HG02981 (cell line): ENCODE measurements around the gene ODAPH.
"Not testable (repeated sequence)": the region's sequence is repeated elsewhere in the genome, so short reads cannot be mapped to it uniquely, and the experiment has no call there.

Experiments used
- ATAC-seq: cut with Tn5 transposase; IDR thresholded peaks from one replicate; pipeline ENCODE4 v1.9.1; 2021; ENCODE audit warnings: mild to moderate bottlenecking, moderate library complexity; ENCODE audit not compliant: unreplicated experiment

Gene ODAPH

GRCh38 chr4:75544220-75544619, 11.6 kb upstream of the ODAPH start:
- not testable (repeated sequence) for ATAC-seq

GRCh38 chr4:75544870-75545269, 11.0 kb upstream of the ODAPH start:
- ATAC-seq, result no peak

GRCh38 chr4:75545526-75545925, 10.3 kb upstream of the ODAPH start:
- no peak for ATAC-seq

- no peak for ATAC-seq
These were observed 8.0 kb upstream of the ODAPH start for GRCh38 chr4:75547647-75548387.

- no peak for ATAC-seq
These were observed 6.8 kb upstream of the ODAPH start for GRCh38 chr4:75549019-75549418.

- no peak for ATAC-seq
These were observed 3.4 kb upstream of the ODAPH start for GRCh38 chr4:75552452-75552851.

GRCh38 chr4:75557696-75558095, 1.8 kb downstream of the ODAPH start:
- no peak for ATAC-seq

- ATAC-seq, result no peak
These were observed 5.9 kb downstream of the ODAPH start for GRCh38 chr4:75561789-75562188.

GRCh38 chr4:75564023-75564422, 8.2 kb downstream of the ODAPH start:
- ATAC-seq, result no peak

- no peak for ATAC-seq
These were observed 9.6 kb downstream of the ODAPH start for GRCh38 chr4:75565481-75565880.

- no peak for ATAC-seq
These were observed 11.0 kb downstream of the ODAPH start for GRCh38 chr4:75566911-75567310.

- no peak for ATAC-seq
These were observed 11.9 kb downstream of the ODAPH start for GRCh38 chr4:75567725-75568124.

GRCh38 chr4:75584067-75584466, 28.2 kb downstream of the ODAPH start:
- no peak for ATAC-seq

GRCh38 chr4:75593393-75593792, 37.5 kb downstream of the ODAPH start:
- no peak for ATAC-seq

- no peak for ATAC-seq
These were observed 40.2 kb downstream of the ODAPH start for GRCh38 chr4:75596061-75596460.

- ATAC-seq, result no peak
These were observed 42.5 kb downstream of the ODAPH start for GRCh38 chr4:75598390-75598789.

GRCh38 chr4:75599647-75600046, 43.8 kb downstream of the ODAPH start:
- ATAC-seq, result no peak

- ATAC-seq, result no peak
These were observed 50.1 kb downstream of the ODAPH start for GRCh38 chr4:75605928-75606327.

GRCh38 chr4:75612306-75612705, 56.4 kb downstream of the ODAPH start:
- no peak for ATAC-seq
